Testis (tissue), 2 donors: Measurements from ENCODE around the gene SUSD6.

Source experiments
- POLR2A ChIP-seq: fragments of 450-650 bp; IDR thresholded peaks from one replicate; pipeline ENCODE4 v1.6.1; 2017; ENCODE audit warnings: antibody characterized with exemption, mild to moderate bottlenecking, moderate library complexity
- TF ChIP-seq, protein P1 (sequence below), 3 experiments: fragments of 450-650 bp in 2 of 3; fragments of 200-600 bp in 1 of 3; sonication (generic) in 1 of 3; IDR thresholded peaks; one replicate each; pipeline ENCODE4 v1.5.1; 2016 to 2019; ENCODE audit warnings: antibody characterized with exemption in 3 of 3, mild to moderate bottlenecking in 2 of 3, moderate library complexity in 1 of 3

GRCh38 chr14:69571449-69572029, 39.9 kb upstream of the SUSD6 start:
- TF ChIP-seq, protein P1, sequence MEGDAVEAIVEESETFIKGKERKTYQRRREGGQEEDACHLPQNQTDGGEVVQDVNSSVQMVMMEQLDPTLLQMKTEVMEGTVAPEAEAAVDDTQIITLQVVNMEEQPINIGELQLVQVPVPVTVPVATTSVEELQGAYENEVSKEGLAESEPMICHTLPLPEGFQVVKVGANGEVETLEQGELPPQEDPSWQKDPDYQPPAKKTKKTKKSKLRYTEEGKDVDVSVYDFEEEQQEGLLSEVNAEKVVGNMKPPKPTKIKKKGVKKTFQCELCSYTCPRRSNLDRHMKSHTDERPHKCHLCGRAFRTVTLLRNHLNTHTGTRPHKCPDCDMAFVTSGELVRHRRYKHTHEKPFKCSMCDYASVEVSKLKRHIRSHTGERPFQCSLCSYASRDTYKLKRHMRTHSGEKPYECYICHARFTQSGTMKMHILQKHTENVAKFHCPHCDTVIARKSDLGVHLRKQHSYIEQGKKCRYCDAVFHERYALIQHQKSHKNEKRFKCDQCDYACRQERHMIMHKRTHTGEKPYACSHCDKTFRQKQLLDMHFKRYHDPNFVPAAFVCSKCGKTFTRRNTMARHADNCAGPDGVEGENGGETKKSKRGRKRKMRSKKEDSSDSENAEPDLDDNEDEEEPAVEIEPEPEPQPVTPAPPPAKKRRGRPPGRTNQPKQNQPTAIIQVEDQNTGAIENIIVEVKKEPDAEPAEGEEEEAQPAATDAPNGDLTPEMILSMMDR (IDR thresholded peaks at IDR 0.05): no peak
- TF ChIP-seq POLR2A: no peak
